Heart left ventricle (tissue), 16 donors: ENCODE data around the gene FARP1. TPM values are rescaled to one million over a fixed set of nuclear protein-coding genes. Genes with fewer than 3 reads are reported as not detected.

Source experiments
- ATAC-seq, 4 donors: fragments of 200-7000 bp; cut with Tn5 transposase; one replicate each; pipeline ENCODE4 v1.9.1; 2020 to 2022; ENCODE audit warnings: moderate library complexity in 4 of 4, mild to moderate bottlenecking in 3 of 4, moderate number of reproducible peaks in 1 of 4
- DNase-seq, 5 donors: peaks; one replicate each; pipeline ENCODE4 v3.0.0-alpha.2; 2020
- H3K27ac ChIP-seq, 12 donors: fragments of 200-600 bp; sonication (generic) in 4 of 12; one replicate each; pipeline versions ENCODE4 v1.5.0 to v1.8.0; 2016 to 2022; ENCODE audit warnings: mild to moderate bottlenecking in 2 of 12
- H3K27me3 ChIP-seq, 9 donors: fragments of 200-600 bp; sonication (generic) in 2 of 9; one replicate each; pipeline versions ENCODE4 v1.5.1 to v1.8.0; 2016 to 2022; ENCODE audit warnings: mild to moderate bottlenecking in 3 of 9
- H3K36me3 ChIP-seq, 9 donors: fragments of 200-600 bp; sonication (generic) in 2 of 9; one replicate each; pipeline versions ENCODE4 v1.5.0 to v1.8.0; 2018 to 2022; ENCODE audit warnings: mild to moderate bottlenecking in 2 of 9
- H3K4me1 ChIP-seq, 12 donors: fragments of 200-600 bp; sonication (generic) in 4 of 12; one replicate each; pipeline versions ENCODE4 v1.5.0 to v1.8.0; 2016 to 2022; ENCODE audit warnings: mild to moderate bottlenecking in 3 of 12
- H3K4me3 ChIP-seq, 12 donors: fragments of 200-600 bp; sonication (generic) in 4 of 12; one replicate each; pipeline versions ENCODE4 v1.5.0 to v1.8.0; 2017 to 2022; ENCODE audit warnings: mild to moderate bottlenecking in 9 of 12, moderate library complexity in 4 of 12
- H3K9me3 ChIP-seq, 12 donors: fragments of 200-600 bp; sonication (generic) in 4 of 12; one replicate each; pipeline versions ENCODE4 v1.5.0 to v1.8.0; 2016 to 2022; ENCODE audit warnings: mild to moderate bottlenecking in 1 of 12
- POLR2A ChIP-seq, 2 donors: fragments of 450-650 bp; IDR thresholded peaks; one replicate each; pipeline ENCODE4 v1.6.1; 2017; ENCODE audit warnings: antibody characterized with exemption in 2 of 2, mild to moderate bottlenecking in 2 of 2, moderate library complexity in 2 of 2
- WGBS, 4 donors: extraction: QIAGEN DNeasy Blood & Tissue Kit in 2 of 4; methylation state at CpG; one replicate each; pipeline versions ENCODE4 v1.1.5 to v1.1.7; 2013 to 2018; 5-methylcytosine and 5-hydroxymethylcytosine counted together
- intact Hi-C, 10 donors: fragments of 100-400 bp; cut with DNase I; formaldehyde crosslinking; loops; one replicate each; pipeline versions ENCODE4 v1.11.1 to v1.14.2; 2022
- polyA plus RNA-seq, 2 donors: library from polyadenylated mRNA; stranded (reverse); fragments of 200-250 nt; gene quantifications; one replicate each; pipeline ENCODE4 v1.2.3, GENCODE V29; 2013
- total RNA-seq, 9 donors: library from RNA; depleted of rRNA in 2 of 9; stranded (reverse); fragments of >200 nt in 2 of 9; fragmentation: NEBNext Ultra II Directional in 3 of 9; extraction: Animal tissue kit (Norgen Biotek cat#: 25700) in 3 of 9; gene quantifications; one replicate each; pipeline versions ENCODE4 v1.1.0 to v1.2.4, GENCODE V29; 2016 to 2023
- TF ChIP-seq, protein P1 (sequence below), 12 donors: fragments of 200-600 bp; sonication (generic) in 4 of 12; IDR thresholded peaks; one replicate each; pipeline versions ENCODE4 v1.5.0 to v1.8.0; 2018 to 2022; ENCODE audit warnings: antibody characterized with exemption in 12 of 12, mild to moderate bottlenecking in 5 of 12
- donor health status: ischemic (EF 13 %, LVEDD 7.1; RV severe dilation, severe dysfunction).
- donor health status: healthy with polysubstance abuse.
- donor health status: DM: no; HTN: yes; CAD: no.
- donor health status: DM: no; HTN: no; CAD: no.
- donor health status: ischemic (EF 25% LVEDD 6.9; RV normal size, moderate dysfunction).
- donor health status: ischemic (EF 25% LVEDD 5.7; RV mildly dilated, moderate dysfunction).
- donor health status: healthy.
- donor health status: DM: yes; HTN: yes; CAD: no.
- donor health status: ischemic (EF 35%, LVEDD 5.7; RV mildly dilated, moderate dysfunction).
- donor health status: nonischemic (EF 11% LVEDD 7.7; RV severe dilation, severe dysfunction).
- donor health status: DM: yes; HTN: yes; CAD: no.
- donor health status: PGD.
- donor health status: ischemic (EF 29% LVEDD 5.4; RV normal size, mild dysfunction).
- donor health status: nonischemic (EF 23%, LVEDD 6.1; RV moderate dilation, normal function).

The FARP1 gene
- total and polyA plus RNA-seq, 11 donors: 7.7 to 51.8 (median 22.3) TPM

DNA sequence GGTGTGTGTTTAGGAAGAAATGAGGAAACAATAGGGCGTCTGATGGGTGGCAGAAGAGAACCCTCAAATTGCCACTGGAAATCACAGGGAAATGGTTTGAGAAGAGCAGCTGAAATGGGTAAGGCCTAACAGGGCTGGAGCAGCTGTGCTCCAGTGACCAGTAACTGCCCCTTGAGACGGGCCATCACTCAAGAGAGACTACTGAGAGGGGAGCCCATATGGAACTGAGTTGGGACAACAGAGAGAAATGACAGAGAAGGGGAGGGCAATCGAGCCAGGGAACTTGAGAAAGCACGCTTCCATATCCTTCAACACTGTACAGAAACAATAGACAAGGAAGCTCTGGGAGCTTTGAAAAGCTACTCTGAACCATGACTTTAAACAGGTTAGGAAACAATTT is 209.3 kb downstream of the FARP1 start:
- Histone ChIP-seq H3K27ac (no peak overlapping the region), H3K4me3 (no peak overlapping the region), H3K27me3 (no peaks in the 10 kb centered on the region), H3K36me3 (no peaks in the 10 kb centered on the region), H3K4me1 (peaks cover 0 to 11% (median 0%) of the 10 kb centered on the region in 12 donors), H3K9me3 (no peaks in the 10 kb centered on the region)
- WGBS, 4 donors: 82 to 86% (median 84%) methylated on average over 4 of the region's 4 CpGs
- TF ChIP-seq, protein P1, sequence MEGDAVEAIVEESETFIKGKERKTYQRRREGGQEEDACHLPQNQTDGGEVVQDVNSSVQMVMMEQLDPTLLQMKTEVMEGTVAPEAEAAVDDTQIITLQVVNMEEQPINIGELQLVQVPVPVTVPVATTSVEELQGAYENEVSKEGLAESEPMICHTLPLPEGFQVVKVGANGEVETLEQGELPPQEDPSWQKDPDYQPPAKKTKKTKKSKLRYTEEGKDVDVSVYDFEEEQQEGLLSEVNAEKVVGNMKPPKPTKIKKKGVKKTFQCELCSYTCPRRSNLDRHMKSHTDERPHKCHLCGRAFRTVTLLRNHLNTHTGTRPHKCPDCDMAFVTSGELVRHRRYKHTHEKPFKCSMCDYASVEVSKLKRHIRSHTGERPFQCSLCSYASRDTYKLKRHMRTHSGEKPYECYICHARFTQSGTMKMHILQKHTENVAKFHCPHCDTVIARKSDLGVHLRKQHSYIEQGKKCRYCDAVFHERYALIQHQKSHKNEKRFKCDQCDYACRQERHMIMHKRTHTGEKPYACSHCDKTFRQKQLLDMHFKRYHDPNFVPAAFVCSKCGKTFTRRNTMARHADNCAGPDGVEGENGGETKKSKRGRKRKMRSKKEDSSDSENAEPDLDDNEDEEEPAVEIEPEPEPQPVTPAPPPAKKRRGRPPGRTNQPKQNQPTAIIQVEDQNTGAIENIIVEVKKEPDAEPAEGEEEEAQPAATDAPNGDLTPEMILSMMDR (IDR thresholded peaks at IDR 0.05): no peak
- TF ChIP-seq POLR2A (IDR thresholded peaks at IDR 0.05): no peak
- ATAC-seq (no peak), DNase-seq (no peak)
- intact Hi-C loops: no loop called here

DNA sequence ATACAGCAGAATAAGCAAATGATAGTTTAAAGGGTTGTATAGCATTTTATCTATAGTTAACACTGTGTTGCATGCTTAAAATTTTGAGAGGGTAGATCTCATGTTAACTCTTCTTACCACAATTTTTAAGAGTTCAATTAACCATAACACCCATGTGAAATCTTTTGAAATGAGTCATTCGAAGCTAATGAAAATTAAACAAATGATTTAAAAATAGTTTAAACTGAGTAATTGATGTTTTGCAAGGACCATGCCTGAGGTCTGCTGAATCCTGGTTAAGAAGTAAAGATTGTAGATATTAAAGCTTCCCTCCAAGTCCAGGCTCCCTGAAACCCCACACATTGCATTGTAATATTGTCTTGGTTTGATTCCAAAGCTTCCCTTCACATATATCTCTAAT is 210.9 kb downstream of the FARP1 start:
- 80 to 98% (median 86%) methylated on average over 1 of the region's 1 CpG for WGBS, 4 donors
- intact Hi-C loops: no loop called here
- TF ChIP-seq, protein P1 (IDR thresholded peaks at IDR 0.05): no peak
- no peak for TF ChIP-seq POLR2A (IDR thresholded peaks at IDR 0.05)

DNA sequence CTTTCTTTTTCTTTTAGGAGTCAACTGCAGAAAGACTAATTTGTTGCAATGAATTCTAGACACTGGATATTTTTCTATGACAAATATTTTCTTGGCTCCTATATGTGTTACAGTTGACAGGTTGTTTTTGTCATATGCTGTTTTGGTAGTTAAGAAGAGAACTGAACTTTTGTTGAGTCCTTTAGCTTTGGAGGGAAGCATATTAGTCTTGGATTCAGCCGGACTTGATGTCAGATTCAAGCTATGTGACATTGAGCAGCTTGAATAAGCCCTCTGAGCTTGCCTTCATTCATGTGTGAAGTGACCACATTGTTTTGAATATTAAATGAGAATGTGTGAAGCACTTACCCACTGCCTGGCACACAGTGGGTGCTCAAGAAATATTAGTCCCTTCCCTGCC is 216.0 kb downstream of the FARP1 start:
- TF ChIP-seq POLR2A (IDR thresholded peaks at IDR 0.05): no peak
- TF ChIP-seq, protein P1 (IDR thresholded peaks at IDR 0.05): no peak
- no peaks in the 10 kb centered on the region for H3K36me3 ChIP-seq
- H3K4me1 ChIP-seq: no peaks in the 10 kb centered on the region
- no peaks in the 10 kb centered on the region for H3K9me3 ChIP-seq
- no peak for DNase-seq
- peak overlapping the region in 1 of 12 donors; percentile 6 for H3K4me3 ChIP-seq
- peak in 3 of 4 donors; percentile 32 to 71 (median 63) for ATAC-seq
- no peaks in the 10 kb centered on the region for H3K27me3 ChIP-seq
- intact Hi-C loops: no loop called here
- H3K27ac ChIP-seq: no peak overlapping the region
- 78 to 82% (median 79%) methylated on average over 1 of the region's 1 CpG for WGBS, 4 donors

More for the DNA sequence above, 210.9 kb downstream of the FARP1 start:
- H3K36me3 ChIP-seq: no peaks in the 10 kb centered on the region
- H3K27ac ChIP-seq: no peak overlapping the region
- no peaks in the 10 kb centered on the region for H3K27me3 ChIP-seq
- H3K4me3 ChIP-seq: no peak overlapping the region
- no peaks in the 10 kb centered on the region for H3K9me3 ChIP-seq
- ATAC-seq (no peak), DNase-seq (no peak)
- H3K4me1 ChIP-seq: peaks cover 0 to 4% (median 0%) of the 10 kb centered on the region in 12 donors

DNA sequence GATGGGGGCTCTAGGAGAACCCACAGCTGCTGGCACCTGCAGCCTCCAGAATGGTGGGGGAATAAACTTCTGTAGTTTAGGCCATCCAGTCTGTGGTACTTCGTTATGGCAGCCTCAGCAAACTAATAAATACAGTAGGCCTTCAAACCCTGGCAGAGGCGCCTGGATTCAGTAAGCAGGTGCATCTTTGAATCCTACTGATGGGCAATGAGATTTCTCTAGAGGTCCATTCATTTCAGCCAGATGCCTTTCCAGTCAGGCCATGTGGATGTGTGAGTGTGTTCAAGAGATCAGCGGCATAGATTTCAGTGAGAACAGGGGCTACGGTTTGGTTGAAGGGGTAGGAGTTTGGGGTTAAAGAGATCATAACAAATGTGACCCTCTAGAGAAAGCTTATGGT is 217.7 kb downstream of the FARP1 start:
- intact Hi-C loops: no loop called here
- Histone ChIP-seq H3K27me3 (no peaks in the 10 kb centered on the region), H3K27ac (no peak overlapping the region), H3K4me1 (no peaks in the 10 kb centered on the region), H3K9me3 (no peaks in the 10 kb centered on the region), H3K36me3 (no peaks in the 10 kb centered on the region), H3K4me3 (no peak overlapping the region)
- no peak for DNase-seq
- WGBS, 4 donors: 96 to 100% (median 98%) methylated on average over 4 of the region's 4 CpGs
- no peak for ATAC-seq
- TF ChIP-seq, protein P1 (IDR thresholded peaks at IDR 0.05): no peak
- TF ChIP-seq POLR2A (IDR thresholded peaks at IDR 0.05): no peak
